GM23338 (cell line): Measurements from ENCODE around the gene DOK7. TPM values are rescaled to one million over a fixed set of nuclear protein-coding genes. Genes with fewer than 3 reads are reported as not detected.

ENCODE experiments used
- ATAC-seq: fragments of 200-7000 bp; cut with Tn5 transposase; 3 replicates; pipeline ENCODE4 v1.9.1; 2020
- DNase-seq: peaks from one replicate; pipeline ENCODE4 v3.0.0-alpha.2; 2015; ENCODE audit warnings: low spot score
- H2AFZ ChIP-seq: fragments of 200-600 bp; sonication (generic); 2 replicates; pipeline ENCODE4 v1.8.0; 2016; ENCODE audit warnings: antibody characterized with exemption, mild to moderate bottlenecking, moderate library complexity
- H3F3A ChIP-seq: fragments of 200-600 bp; sonication (generic); replicated peaks from 2 replicates; pipeline ENCODE4 v1.8.0; 2017; ENCODE audit warnings: antibody characterized with exemption, mixed run types, low read depth
- H3K27ac ChIP-seq: fragments of 200-600 bp; sonication (generic); 2 replicates; pipeline ENCODE4 v1.6.1; 2016; ENCODE audit warnings: low read depth
- H3K27me3 ChIP-seq: fragments of 200-600 bp; sonication (generic); 2 replicates; pipeline ENCODE4 v1.8.0; 2016; ENCODE audit warnings: mild to moderate bottlenecking, mixed run types, moderate library complexity; ENCODE audit not compliant: insufficient read depth
- H3K36me3 ChIP-seq: fragments of 200-600 bp; sonication (generic); 2 replicates; pipeline ENCODE4 v1.8.0; 2016; ENCODE audit warnings: mild to moderate bottlenecking; ENCODE audit not compliant: insufficient read depth
- H3K4me1 ChIP-seq: fragments of 200-600 bp; sonication (generic); 2 replicates; pipeline ENCODE4 v1.8.0; 2016; ENCODE audit warnings: mild to moderate bottlenecking, moderate library complexity; ENCODE audit not compliant: insufficient read depth
- H3K4me2 ChIP-seq: fragments of 200-600 bp; sonication (generic); 2 replicates; pipeline ENCODE4 v1.7.1; 2017; ENCODE audit warnings: mixed run types
- H3K4me3 ChIP-seq: fragments of 200-600 bp; sonication (generic); 2 replicates; pipeline ENCODE4 v1.6.1; 2016; ENCODE audit warnings: mixed run types
- H3K79me2 ChIP-seq: fragments of 200-600 bp; sonication (generic); replicated peaks from 2 replicates; pipeline ENCODE4 v1.8.0; 2017; ENCODE audit warnings: mild to moderate bottlenecking; ENCODE audit not compliant: insufficient read depth
- H3K9me2 ChIP-seq: fragments of 200-600 bp; sonication (generic); 2 replicates; pipeline ENCODE4 v1.8.0; 2017; ENCODE audit not compliant: insufficient read depth
- H4K20me1 ChIP-seq: fragments of 200-600 bp; sonication (generic); replicated peaks from 2 replicates; pipeline ENCODE4 v1.8.0; 2017; ENCODE audit warnings: mild to moderate bottlenecking; ENCODE audit not compliant: insufficient read depth
- H3K27ac Mint-ChIP-seq: 2 replicates; pipeline ENCODE4 v1.8.0; 2020; ENCODE audit warnings: inconsistent platforms, mild to moderate bottlenecking, moderate library complexity, mixed read lengths
- H3K27me3 Mint-ChIP-seq: 3 replicates; pipeline ENCODE4 v1.8.0; 2022; ENCODE audit warnings: low read depth, mild to moderate bottlenecking, moderate library complexity, mixed read lengths, inconsistent platforms; ENCODE audit not compliant: insufficient read depth, poor library complexity
- H3K36me3 Mint-ChIP-seq: 3 replicates; pipeline ENCODE4 v1.8.0; 2021; ENCODE audit warnings: low read depth, mild to moderate bottlenecking, inconsistent platforms, moderate library complexity, mixed read lengths
- H3K4me1 Mint-ChIP-seq: 3 replicates; pipeline ENCODE4 v1.8.0; 2020; ENCODE audit warnings: mild to moderate bottlenecking, inconsistent platforms, mixed read lengths
- H3K4me3 Mint-ChIP-seq: 3 replicates; pipeline ENCODE4 v1.8.0; 2021; ENCODE audit warnings: moderate library complexity, mild to moderate bottlenecking, inconsistent platforms, mixed read lengths
- H3K9me3 Mint-ChIP-seq: 3 replicates; pipeline ENCODE4 v1.8.0; 2020; ENCODE audit warnings: moderate library complexity, mild to moderate bottlenecking, inconsistent platforms, mixed read lengths
- CREB1 ChIP-seq: fragments of 250-450 bp; sonication (Bioruptor Pico); IDR thresholded peaks from 2 replicates; pipeline ENCODE4 v1.5.0; 2020; ENCODE audit warnings: low read depth, mild to moderate bottlenecking, moderate library complexity
- CTCF ChIP-seq, 2 experiments: fragments of 200-600 bp in 1 of 2; sonication (generic) in 1 of 2; conservative IDR thresholded peaks; 2 replicates each; pipeline versions ENCODE4 v1.5.1 to v1.6.1; 2016 to 2017; ENCODE audit warnings: antibody characterized with exemption in 2 of 2, low read depth in 2 of 2, mild to moderate bottlenecking in 2 of 2, moderate library complexity in 1 of 2
- EZH2 ChIP-seq: fragments of 200-600 bp; sonication (generic); IDR thresholded peaks from one replicate; pipeline ENCODE4 v1.8.0; 2017; ENCODE audit warnings: antibody characterized with exemption, mild to moderate bottlenecking, low read depth; ENCODE audit not compliant: unreplicated experiment
- EZH2phosphoT487 ChIP-seq: fragments of 200-600 bp; sonication (generic); IDR thresholded peaks from one replicate; pipeline ENCODE4 v1.8.1; 2018; ENCODE audit warnings: antibody characterized with exemption; ENCODE audit not compliant: unreplicated experiment
- JUNB ChIP-seq: IDR thresholded peaks from one replicate; pipeline ENCODE4 v1.6.1; 2016; ENCODE audit warnings: antibody characterized with exemption; ENCODE audit not compliant: unreplicated experiment
- NANOG ChIP-seq: IDR thresholded peaks from 2 replicates; pipeline ENCODE4 v1.6.1; 2016; ENCODE audit warnings: antibody characterized with exemption, borderline replicate concordance
- POLR2AphosphoS5 ChIP-seq: IDR thresholded peaks from 2 replicates; pipeline ENCODE4 v1.6.1; 2016; ENCODE audit warnings: antibody characterized with exemption, low read depth
- REST ChIP-seq: IDR thresholded peaks from one replicate; pipeline ENCODE4 v1.6.1; 2018; ENCODE audit warnings: antibody characterized with exemption; ENCODE audit not compliant: unreplicated experiment
- STAT1 ChIP-seq: IDR thresholded peaks from one replicate; pipeline ENCODE4 v1.6.1; 2016; ENCODE audit warnings: antibody characterized with exemption; ENCODE audit not compliant: unreplicated experiment
- ZNF114 ChIP-seq: fragments of 250-450 bp; sonication (Bioruptor Pico); IDR thresholded peaks from 2 replicates; pipeline ENCODE4 v1.5.0; 2020; ENCODE audit warnings: mild to moderate bottlenecking, moderate library complexity
- ZNF331 ChIP-seq: fragments of 250-450 bp; sonication (Bioruptor Pico); IDR thresholded peaks from 2 replicates; pipeline ENCODE4 v1.5.0; 2020; ENCODE audit warnings: low read depth, mild to moderate bottlenecking, moderate library complexity
- polyA plus RNA-seq: library from polyadenylated mRNA; unstranded; fragments of >200 nt; fragmentation: Nextera tagmentation; extraction: Ambion mirVana; gene quantifications from 2 replicates; pipeline ENCODE4 v1.2.1, GENCODE V29; 2016
- total RNA-seq: library from RNA; depleted of rRNA; stranded (reverse); fragments of >200 nt; shearing (Covaris generic); gene quantifications from 2 replicates; pipeline ENCODE4 v1.2.3, GENCODE V29; 2014
- TF ChIP-seq, protein P1 (sequence below): IDR thresholded peaks from 2 replicates; pipeline ENCODE4 v1.6.1; 2016; ENCODE audit warnings: antibody characterized with exemption
- TF ChIP-seq, protein P2 (sequence below): fragments of 250-450 bp; sonication (Bioruptor Pico); IDR thresholded peaks from 2 replicates; pipeline ENCODE4 v1.5.0; 2020; ENCODE audit warnings: mild to moderate bottlenecking, moderate library complexity

Gene DOK7
- total and polyA plus RNA-seq, 2 experiments from 2014 or later: 0.34 to 0.52 TPM

DNA sequence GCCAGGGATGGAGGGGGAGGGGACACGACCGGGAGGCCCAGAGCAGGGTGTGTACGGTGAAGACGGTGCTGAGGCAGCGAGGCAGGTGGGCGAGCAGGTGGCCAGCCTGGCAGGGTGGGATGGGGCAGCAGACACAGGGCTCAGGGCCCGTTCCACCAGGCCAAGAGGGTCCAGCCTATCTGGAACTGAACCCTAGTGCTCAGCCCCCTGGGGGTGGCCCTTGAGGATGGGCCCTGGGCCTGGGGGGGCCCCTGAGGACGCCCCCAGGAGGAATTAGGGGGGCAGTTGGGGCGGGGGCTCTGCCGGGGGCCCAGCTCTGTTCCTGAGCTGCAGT, 24.3 kb upstream of the DOK7 start:
- DNase-seq (no peak), ATAC-seq (no peak)
- Mint-ChIP-seq H3K9me3 (no peaks in the 10 kb centered on the region), H3K36me3 (no peaks in the 10 kb centered on the region), H3K27me3 (peaks cover 2% of the 10 kb centered on the region), H3K4me1 (peaks cover 10% of the 10 kb centered on the region; the same call in 1 of the 3 replicates), H3K27ac (no peak overlapping the region), H3K4me3 (no peak overlapping the region)
- H3F3A ChIP-seq: no peaks in the 10 kb centered on the region
- no peaks in the 10 kb centered on the region for H3K79me2 ChIP-seq
- H2AFZ ChIP-seq: no peak overlapping the region
- no peaks in the 10 kb centered on the region for H3K9me2 ChIP-seq
- H3K4me1 ChIP-seq: no peaks in the 10 kb centered on the region
- H3K27me3 ChIP-seq: no peaks in the 10 kb centered on the region
- no peaks in the 10 kb centered on the region for H4K20me1 ChIP-seq
- no peak overlapping the region for H3K4me3 ChIP-seq
- no peak overlapping the region for H3K4me2 ChIP-seq
- no peak overlapping the region for H3K27ac ChIP-seq
- TF ChIP-seq EZH2: no peak
- TF ChIP-seq CTCF (conservative IDR thresholded peaks at IDR 0.05; ENCODE audit: low read depth in 2 of 2): no peak
- no peak for TF ChIP-seq STAT1
- TF ChIP-seq, protein P1, sequence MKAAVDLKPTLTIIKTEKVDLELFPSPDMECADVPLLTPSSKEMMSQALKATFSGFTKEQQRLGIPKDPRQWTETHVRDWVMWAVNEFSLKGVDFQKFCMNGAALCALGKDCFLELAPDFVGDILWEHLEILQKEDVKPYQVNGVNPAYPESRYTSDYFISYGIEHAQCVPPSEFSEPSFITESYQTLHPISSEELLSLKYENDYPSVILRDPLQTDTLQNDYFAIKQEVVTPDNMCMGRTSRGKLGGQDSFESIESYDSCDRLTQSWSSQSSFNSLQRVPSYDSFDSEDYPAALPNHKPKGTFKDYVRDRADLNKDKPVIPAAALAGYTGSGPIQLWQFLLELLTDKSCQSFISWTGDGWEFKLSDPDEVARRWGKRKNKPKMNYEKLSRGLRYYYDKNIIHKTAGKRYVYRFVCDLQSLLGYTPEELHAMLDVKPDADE: no peak
- TF ChIP-seq POLR2AphosphoS5: no peak
- no peak for TF ChIP-seq EZH2phosphoT487
- no peak for TF ChIP-seq ZNF331 (CRISPR knock-in tag)
- TF ChIP-seq, protein P2, sequence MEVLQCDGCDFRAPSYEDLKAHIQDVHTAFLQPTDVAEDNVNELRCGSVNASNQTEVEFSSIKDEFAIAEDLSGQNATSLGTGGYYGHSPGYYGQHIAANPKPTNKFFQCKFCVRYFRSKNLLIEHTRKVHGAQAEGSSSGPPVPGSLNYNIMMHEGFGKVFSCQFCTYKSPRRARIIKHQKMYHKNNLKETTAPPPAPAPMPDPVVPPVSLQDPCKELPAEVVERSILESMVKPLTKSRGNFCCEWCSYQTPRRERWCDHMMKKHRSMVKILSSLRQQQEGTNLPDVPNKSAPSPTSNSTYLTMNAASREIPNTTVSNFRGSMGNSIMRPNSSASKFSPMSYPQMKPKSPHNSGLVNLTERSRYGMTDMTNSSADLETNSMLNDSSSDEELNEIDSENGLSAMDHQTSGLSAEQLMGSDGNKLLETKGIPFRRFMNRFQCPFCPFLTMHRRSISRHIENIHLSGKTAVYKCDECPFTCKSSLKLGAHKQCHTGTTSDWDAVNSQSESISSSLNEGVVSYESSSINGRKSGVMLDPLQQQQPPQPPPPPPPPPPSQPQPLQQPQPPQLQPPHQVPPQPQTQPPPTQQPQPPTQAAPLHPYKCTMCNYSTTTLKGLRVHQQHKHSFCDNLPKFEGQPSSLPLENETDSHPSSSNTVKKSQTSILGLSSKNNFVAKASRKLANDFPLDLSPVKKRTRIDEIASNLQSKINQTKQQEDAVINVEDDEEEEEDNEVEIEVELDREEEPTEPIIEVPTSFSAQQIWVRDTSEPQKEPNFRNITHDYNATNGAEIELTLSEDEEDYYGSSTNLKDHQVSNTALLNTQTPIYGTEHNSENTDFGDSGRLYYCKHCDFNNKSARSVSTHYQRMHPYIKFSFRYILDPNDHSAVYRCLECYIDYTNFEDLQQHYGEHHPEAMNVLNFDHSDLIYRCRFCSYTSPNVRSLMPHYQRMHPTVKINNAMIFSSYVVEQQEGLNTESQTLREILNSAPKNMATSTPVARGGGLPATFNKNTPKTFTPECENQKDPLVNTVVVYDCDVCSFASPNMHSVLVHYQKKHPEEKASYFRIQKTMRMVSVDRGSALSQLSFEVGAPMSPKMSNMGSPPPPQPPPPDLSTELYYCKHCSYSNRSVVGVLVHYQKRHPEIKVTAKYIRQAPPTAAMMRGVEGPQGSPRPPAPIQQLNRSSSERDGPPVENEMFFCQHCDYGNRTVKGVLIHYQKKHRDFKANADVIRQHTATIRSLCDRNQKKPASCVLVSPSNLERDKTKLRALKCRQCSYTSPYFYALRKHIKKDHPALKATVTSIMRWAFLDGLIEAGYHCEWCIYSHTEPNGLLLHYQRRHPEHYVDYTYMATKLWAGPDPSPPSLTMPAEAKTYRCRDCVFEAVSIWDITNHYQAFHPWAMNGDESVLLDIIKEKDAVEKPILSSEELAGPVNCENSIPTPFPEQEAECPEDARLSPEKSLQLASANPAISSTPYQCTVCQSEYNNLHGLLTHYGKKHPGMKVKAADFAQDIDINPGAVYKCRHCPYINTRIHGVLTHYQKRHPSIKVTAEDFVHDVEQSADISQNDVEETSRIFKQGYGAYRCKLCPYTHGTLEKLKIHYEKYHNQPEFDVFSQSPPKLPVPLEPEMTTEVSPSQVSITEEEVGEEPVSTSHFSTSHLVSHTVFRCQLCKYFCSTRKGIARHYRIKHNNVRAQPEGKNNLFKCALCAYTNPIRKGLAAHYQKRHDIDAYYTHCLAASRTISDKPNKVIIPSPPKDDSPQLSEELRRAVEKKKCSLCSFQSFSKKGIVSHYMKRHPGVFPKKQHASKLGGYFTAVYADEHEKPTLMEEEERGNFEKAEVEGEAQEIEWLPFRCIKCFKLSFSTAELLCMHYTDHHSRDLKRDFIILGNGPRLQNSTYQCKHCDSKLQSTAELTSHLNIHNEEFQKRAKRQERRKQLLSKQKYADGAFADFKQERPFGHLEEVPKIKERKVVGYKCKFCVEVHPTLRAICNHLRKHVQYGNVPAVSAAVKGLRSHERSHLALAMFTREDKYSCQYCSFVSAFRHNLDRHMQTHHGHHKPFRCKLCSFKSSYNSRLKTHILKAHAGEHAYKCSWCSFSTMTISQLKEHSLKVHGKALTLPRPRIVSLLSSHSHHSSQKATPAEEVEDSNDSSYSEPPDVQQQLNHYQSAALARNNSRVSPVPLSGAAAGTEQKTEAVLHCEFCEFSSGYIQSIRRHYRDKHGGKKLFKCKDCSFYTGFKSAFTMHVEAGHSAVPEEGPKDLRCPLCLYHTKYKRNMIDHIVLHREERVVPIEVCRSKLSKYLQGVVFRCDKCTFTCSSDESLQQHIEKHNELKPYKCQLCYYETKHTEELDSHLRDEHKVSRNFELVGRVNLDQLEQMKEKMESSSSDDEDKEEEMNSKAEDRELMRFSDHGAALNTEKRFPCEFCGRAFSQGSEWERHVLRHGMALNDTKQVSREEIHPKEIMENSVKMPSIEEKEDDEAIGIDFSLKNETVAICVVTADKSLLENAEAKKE (CRISPR knock-in tag): no peak
- TF ChIP-seq CREB1 (CRISPR knock-in tag): no peak
- TF ChIP-seq NANOG: no peak
- TF ChIP-seq ZNF114 (CRISPR knock-in tag): no peak
- no peak for TF ChIP-seq JUNB
- TF ChIP-seq REST: no peak
- no peaks in the 10 kb centered on the region for H3K36me3 ChIP-seq
